ENCODE data around the gene APP. TPM values are rescaled to one million over a fixed set of nuclear protein-coding genes. Genes with fewer than 3 reads are reported as not detected.
"Not testable (repeated sequence)": the region's sequence is repeated elsewhere in the genome, so short reads cannot be mapped to it uniquely, and the experiment has no call there.

Gene APP
- total RNA-seq, 1 donor from 2014 or later = 306 TPM

GRCh38 chr21:26020081-26020480, 150.5 kb downstream of the APP start:
- Histone ChIP-seq H3K27me3 (no peaks in the 10 kb centered on the region), H4K20me1 (ENCODE audit: low read depth) (peaks cover 16% of the 10 kb centered on the region), H3K4me3 (no peak overlapping the region), H3K79me2 (ENCODE audit: low read depth) (peaks cover 61% of the 10 kb centered on the region), H3K9ac (no peak overlapping the region), H3K36me3 (peaks cover 10% of the 10 kb centered on the region), H3F3A (ENCODE audit: low read depth) (no peaks in the 10 kb centered on the region), H2AFZ (replicated peaks) (no peak overlapping the region), H3K4me2 (no peak overlapping the region), H3K27ac (no peak overlapping the region), H3K4me1 (peaks cover 17% of the 10 kb centered on the region), H3K9me3 (ENCODE audit: low read depth) (no peaks in the 10 kb centered on the region)
- TF ChIP-seq CTCF (IDR thresholded peaks at IDR 0.05) = no peak
- TF ChIP-seq EZH2phosphoT487 (IDR thresholded peaks at IDR 0.05) = no peak
- no peak for TF ChIP-seq EZH2 (IDR thresholded peaks at IDR 0.05)
- no peaks in the 10 kb centered on the region for H3K9me3 Mint-ChIP-seq
- no peaks in the 10 kb centered on the region for H3K27me3 Mint-ChIP-seq (ENCODE audit: insufficient read depth, low read depth)
- no peak for DNase-seq (ENCODE audit: low spot score)
- H3K4me1 Mint-ChIP-seq = no peaks in the 10 kb centered on the region
- H3K27ac Mint-ChIP-seq = no peak overlapping the region
- no peak overlapping the region for H3K4me3 Mint-ChIP-seq
- peaks cover 22% of the 10 kb centered on the region for H3K36me3 Mint-ChIP-seq

GRCh38 chr21:26019236-26019635, 151.3 kb downstream of the APP start:
- H3K9me3 ChIP-seq (ENCODE audit: low read depth) = no peaks in the 10 kb centered on the region
- peaks cover 10% of the 10 kb centered on the region for H3K36me3 ChIP-seq
- peaks cover 54% of the 10 kb centered on the region for H3K79me2 ChIP-seq (ENCODE audit: low read depth)
- no peaks in the 10 kb centered on the region for H3K9me3 Mint-ChIP-seq
- H3K4me3 ChIP-seq = no peak overlapping the region
- H2AFZ ChIP-seq (replicated peaks) = no peak overlapping the region
- no peak overlapping the region for H3K27ac ChIP-seq
- H3K4me2 ChIP-seq = no peak overlapping the region
- H4K20me1 ChIP-seq (ENCODE audit: low read depth) = peaks cover 8% of the 10 kb centered on the region
- H3K4me1 ChIP-seq = peaks cover 19% of the 10 kb centered on the region
- H3K4me1 Mint-ChIP-seq = no peaks in the 10 kb centered on the region
- H3K27me3 ChIP-seq = no peaks in the 10 kb centered on the region
- H3K36me3 Mint-ChIP-seq = peaks cover 26% of the 10 kb centered on the region
- H3K27ac Mint-ChIP-seq = no peak overlapping the region
- H3K27me3 Mint-ChIP-seq (ENCODE audit: insufficient read depth, low read depth) = no peaks in the 10 kb centered on the region
- no peak for TF ChIP-seq EZH2 (IDR thresholded peaks at IDR 0.05)
- TF ChIP-seq CTCF (IDR thresholded peaks at IDR 0.05) = no peak
- TF ChIP-seq EZH2phosphoT487 (IDR thresholded peaks at IDR 0.05) = no peak
- H3K4me3 Mint-ChIP-seq = no peak overlapping the region
- no peaks in the 10 kb centered on the region for H3F3A ChIP-seq (ENCODE audit: low read depth)
- DNase-seq (ENCODE audit: low spot score) = no peak
- H3K9ac ChIP-seq = no peak overlapping the region

GRCh38 chr21:26013970-26014369, 156.6 kb downstream of the APP start:
- no peaks in the 10 kb centered on the region for H3K4me1 Mint-ChIP-seq
- Histone ChIP-seq H3K79me2 (ENCODE audit: low read depth) (peaks cover 44% of the 10 kb centered on the region), H3K9ac (no peak overlapping the region), H3F3A (ENCODE audit: low read depth) (peaks cover 24% of the 10 kb centered on the region), H3K36me3 (no peaks in the 10 kb centered on the region), H2AFZ (replicated peaks) (no peak overlapping the region), H3K27ac (no peak overlapping the region), H3K9me3 (ENCODE audit: low read depth) (no peaks in the 10 kb centered on the region), H4K20me1 (ENCODE audit: low read depth) (peaks cover 15% of the 10 kb centered on the region), H3K4me2 (no peak overlapping the region), H3K4me3 (no peak overlapping the region), H3K4me1 (peaks cover 21% of the 10 kb centered on the region), H3K27me3 (no peaks in the 10 kb centered on the region)
- H3K27me3 Mint-ChIP-seq (ENCODE audit: insufficient read depth, low read depth) = no peaks in the 10 kb centered on the region
- no peak overlapping the region for H3K27ac Mint-ChIP-seq
- DNase-seq (ENCODE audit: low spot score) = no peak
- no peak for TF ChIP-seq CTCF (IDR thresholded peaks at IDR 0.05)
- no peak for TF ChIP-seq EZH2phosphoT487 (IDR thresholded peaks at IDR 0.05)
- TF ChIP-seq EZH2 (IDR thresholded peaks at IDR 0.05) = no peak
- no peaks in the 10 kb centered on the region for H3K9me3 Mint-ChIP-seq
- no peak overlapping the region for H3K4me3 Mint-ChIP-seq
- peaks cover 22% of the 10 kb centered on the region for H3K36me3 Mint-ChIP-seq

GRCh38 chr21:26012482-26012881, 158.1 kb downstream of the APP start:
- peak; percentile 26 for DNase-seq (ENCODE audit: low spot score)
- H3K4me3 Mint-ChIP-seq; H3K27me3 ChIP-seq; H3K9ac ChIP-seq; H2AFZ ChIP-seq (replicated peaks); H3K4me1 Mint-ChIP-seq; H3K9me3 Mint-ChIP-seq; H3K36me3 ChIP-seq; H3K27me3 Mint-ChIP-seq (ENCODE audit: insufficient read depth, low read depth); H3K9me3 ChIP-seq (ENCODE audit: low read depth); H3K27ac Mint-ChIP-seq; H3K4me3 ChIP-seq; H3K4me2 ChIP-seq: not testable (repeated sequence)
- peaks cover 15% of the 10 kb centered on the region for H4K20me1 ChIP-seq (ENCODE audit: low read depth)
- peaks cover 24% of the 10 kb centered on the region for H3F3A ChIP-seq (ENCODE audit: low read depth)
- H3K27ac ChIP-seq = peak overlapping the region; percentile 47
- H3K79me2 ChIP-seq (ENCODE audit: low read depth) = peaks cover 43% of the 10 kb centered on the region
- H3K4me1 ChIP-seq = peaks cover 19% of the 10 kb centered on the region
- H3K36me3 Mint-ChIP-seq = peaks cover 20% of the 10 kb centered on the region

All from neural progenitor cell (in vitro differentiated cells).